ENCODE measurements around the gene PRR30. TPM values are rescaled to one million over a fixed set of nuclear protein-coding genes. Genes with fewer than 3 reads are reported as not detected.
"Not testable (repeated sequence)": the region's sequence is repeated elsewhere in the genome, so short reads cannot be mapped to it uniquely, and the experiment has no call there.

Gene PRR30
- not detected for polyA plus RNA-seq (2013, experiment 1 of 4)
- polyA plus RNA-seq (2013, experiment 2 of 4) = not detected
- not detected for polyA plus RNA-seq (2013, experiment 3 of 4)
- polyA plus RNA-seq (2013, experiment 4 of 4) = not detected

DNA sequence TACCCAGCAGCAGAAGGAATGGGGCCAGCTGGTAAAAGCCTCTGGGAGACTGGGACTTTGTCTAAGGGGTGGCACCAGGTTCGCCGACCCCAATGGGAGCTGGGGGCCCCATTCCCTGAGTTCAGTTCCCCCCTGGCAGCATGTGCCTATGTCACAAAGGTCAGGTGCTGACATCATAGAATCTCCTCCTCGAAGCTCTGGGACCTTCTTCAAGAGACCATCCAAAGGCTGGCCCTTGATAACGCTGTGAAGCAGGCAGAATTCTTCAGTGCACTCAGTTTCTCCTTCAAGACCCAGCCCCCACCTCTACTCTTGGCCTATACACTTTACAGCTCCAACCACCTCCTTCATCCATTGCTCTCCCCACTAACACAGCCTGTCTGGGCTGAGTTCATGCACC lies at the start of gene PRR30:
Gene PRR30, minus strand, starts transcription at position 101 of the 400 bp plus-strand sequence. CDS start 1,081 bp downstream, outside the sequence.
- Histone ChIP-seq H3K36me3 (ENCODE audit: control insufficient read depth, insufficient read depth, low read length) (no peaks in the 10 kb centered on the region), H3K4me3 (ENCODE audit: insufficient read depth, low read depth, low read length) (no peak within 1 kb of the TSS)
- WGBS, 2 experiments = 87 to 92% methylated on average over 4 of the region's 4 CpGs

DNA sequence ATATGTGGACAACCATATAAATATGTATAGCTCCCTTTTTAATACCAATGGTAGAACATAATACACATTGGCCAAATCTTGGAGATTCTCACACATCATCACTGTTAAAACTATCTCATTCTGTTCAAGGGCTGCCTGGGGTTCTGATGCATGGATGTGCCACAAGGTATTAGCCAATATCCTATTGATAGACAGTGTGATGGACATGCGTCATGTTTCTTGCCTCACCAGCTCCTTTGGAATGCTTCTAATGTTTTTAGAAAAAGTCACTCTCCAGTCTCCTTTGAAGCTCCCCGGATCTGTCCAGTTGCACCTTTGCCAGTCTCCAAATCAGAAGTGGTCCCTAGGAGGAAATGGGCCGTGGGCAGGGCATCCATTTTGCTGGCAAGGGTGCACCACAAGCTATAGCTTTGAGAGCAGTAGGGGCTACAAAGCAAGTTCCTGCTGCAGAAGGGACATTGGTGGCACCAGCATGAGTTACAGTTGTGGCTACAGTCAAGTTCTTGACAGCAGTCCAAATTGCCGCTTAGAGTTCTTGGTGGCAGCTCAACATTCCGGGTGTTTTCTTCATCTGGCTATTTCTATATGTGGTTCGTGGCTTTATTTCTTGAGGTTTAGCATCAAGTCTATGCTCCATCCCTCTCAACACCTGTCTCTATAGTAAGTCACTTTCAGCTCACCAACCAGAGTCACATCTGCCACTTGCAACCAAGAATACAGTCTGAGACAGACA lies 47.6 kb upstream of the PRR30 start:
- Histone ChIP-seq H3K27ac (ENCODE audit: insufficient read depth, low read depth, low read length, poor library complexity, severe bottlenecking) (no peak overlapping the region), H3K9me3 (ENCODE audit: control insufficient read depth, low read length) (no peaks in the 10 kb centered on the region), H3K4me1 (ENCODE audit: control insufficient read depth, insufficient read depth, low read length) (no peaks in the 10 kb centered on the region), H3K27me3 (ENCODE audit: control insufficient read depth, insufficient read depth, low read length, poor library complexity, severe bottlenecking) (no peaks in the 10 kb centered on the region), H3K4me3 (ENCODE audit: insufficient read depth, low read depth, low read length) (no peak overlapping the region), H3K36me3 (ENCODE audit: control insufficient read depth, insufficient read depth, low read length) (no peaks in the 10 kb centered on the region)
- 79 to 80% methylated on average over 6 of the region's 6 CpGs for WGBS, 2 experiments

More for the DNA sequence above, at the start of gene PRR30:
- Histone ChIP-seq H3K9me3 (ENCODE audit: control insufficient read depth, low read length) (no peaks in the 10 kb centered on the region), H3K4me1 (ENCODE audit: control insufficient read depth, insufficient read depth, low read length) (no peaks in the 10 kb centered on the region), H3K27ac (ENCODE audit: insufficient read depth, low read depth, low read length, poor library complexity, severe bottlenecking) (no peak within 1 kb of the TSS), H3K27me3 (ENCODE audit: control insufficient read depth, insufficient read depth, low read length, poor library complexity, severe bottlenecking) (no peaks in the 10 kb centered on the region)

- no peaks in the 10 kb centered on the region for H3K9me3 ChIP-seq (ENCODE audit: control insufficient read depth, low read length)
- H3K4me1 ChIP-seq (ENCODE audit: control insufficient read depth, insufficient read depth, low read length) = no peaks in the 10 kb centered on the region
- WGBS, 2 experiments = 87 to 89% methylated on average over 6 of the region's 6 CpGs
- no peak overlapping the region for H3K27ac ChIP-seq (ENCODE audit: insufficient read depth, low read depth, low read length, poor library complexity, severe bottlenecking)
- no peaks in the 10 kb centered on the region for H3K36me3 ChIP-seq (ENCODE audit: control insufficient read depth, insufficient read depth, low read length)
- H3K27me3 ChIP-seq (ENCODE audit: control insufficient read depth, insufficient read depth, low read length, poor library complexity, severe bottlenecking) = no peaks in the 10 kb centered on the region
- no peak overlapping the region for H3K4me3 ChIP-seq (ENCODE audit: insufficient read depth, low read depth, low read length)
These were observed 46.3 kb upstream of the PRR30 start for GRCh38 chr2:27185331-27186026.

GRCh38 chr2:27184115-27184514 lies 44.9 kb upstream of the PRR30 start:
- no peak overlapping the region for H3K27ac ChIP-seq (ENCODE audit: insufficient read depth, low read depth, low read length, poor library complexity, severe bottlenecking)
- H3K9me3 ChIP-seq (ENCODE audit: control insufficient read depth, low read length) = no peaks in the 10 kb centered on the region
- no peaks in the 10 kb centered on the region for H3K36me3 ChIP-seq (ENCODE audit: control insufficient read depth, insufficient read depth, low read length)
- no peaks in the 10 kb centered on the region for H3K27me3 ChIP-seq (ENCODE audit: control insufficient read depth, insufficient read depth, low read length, poor library complexity, severe bottlenecking)
- no peak overlapping the region for H3K4me3 ChIP-seq (ENCODE audit: insufficient read depth, low read depth, low read length)
- 88 to 92% methylated on average over 4 of the region's 4 CpGs for WGBS, 2 experiments
- H3K4me1 ChIP-seq (ENCODE audit: control insufficient read depth, insufficient read depth, low read length) = no peaks in the 10 kb centered on the region

- Histone ChIP-seq H3K27ac (ENCODE audit: insufficient read depth, low read depth, low read length, poor library complexity, severe bottlenecking) (no peak overlapping the region), H3K36me3 (ENCODE audit: control insufficient read depth, insufficient read depth, low read length) (no peaks in the 10 kb centered on the region), H3K4me1 (ENCODE audit: control insufficient read depth, insufficient read depth, low read length) (no peaks in the 10 kb centered on the region), H3K9me3 (ENCODE audit: control insufficient read depth, low read length) (no peaks in the 10 kb centered on the region), H3K27me3 (ENCODE audit: control insufficient read depth, insufficient read depth, low read length, poor library complexity, severe bottlenecking) (no peaks in the 10 kb centered on the region), H3K4me3 (ENCODE audit: insufficient read depth, low read depth, low read length) (no peak overlapping the region)
- WGBS, 2 experiments = 65 to 70% methylated on average over 4 of the region's 4 CpGs
These were observed 43.1 kb upstream of the PRR30 start for GRCh38 chr2:27182346-27182745.

DNA sequence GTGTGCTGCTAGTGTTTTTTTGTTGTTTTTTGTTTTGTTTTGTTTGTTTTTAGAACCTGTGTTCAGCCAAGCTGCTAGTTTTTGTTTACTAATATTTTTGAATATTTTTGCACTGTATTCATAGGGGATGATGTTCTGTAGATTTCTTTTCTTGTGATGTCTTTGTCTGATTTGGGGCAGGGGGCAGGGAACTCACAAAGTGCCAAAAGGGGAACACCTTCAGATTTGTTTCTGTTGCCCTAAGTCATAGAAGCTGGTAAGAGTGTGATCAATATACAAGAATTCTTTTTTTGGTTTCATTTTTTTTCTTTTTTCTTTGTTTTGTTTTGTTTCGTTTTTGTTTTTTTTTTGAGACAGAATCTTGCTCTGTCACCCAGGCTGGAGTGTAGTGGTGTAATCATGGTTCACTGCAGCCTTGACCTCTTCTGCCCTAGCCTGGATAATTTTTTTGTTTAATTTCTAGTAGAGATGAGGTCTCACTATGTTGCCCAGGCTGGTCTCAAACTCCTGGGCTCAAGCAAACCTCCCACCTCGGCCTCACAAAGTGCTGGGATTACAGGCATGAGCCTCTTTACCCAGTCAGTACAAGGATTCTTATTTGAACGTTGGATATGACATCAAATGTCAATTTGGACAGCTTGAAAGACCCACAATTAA lies 40.3 kb upstream of the PRR30 start:
- WGBS, 2 experiments = 61 to 91% methylated on average over 2 to 3 of the region's 3 CpGs
- Histone ChIP-seq H3K4me3 (ENCODE audit: insufficient read depth, low read depth, low read length) (no peak overlapping the region), H3K27me3 (ENCODE audit: control insufficient read depth, insufficient read depth, low read length, poor library complexity, severe bottlenecking) (no peaks in the 10 kb centered on the region), H3K9me3 (ENCODE audit: control insufficient read depth, low read length) (no peaks in the 10 kb centered on the region), H3K36me3 (ENCODE audit: control insufficient read depth, insufficient read depth, low read length) (no peaks in the 10 kb centered on the region), H3K4me1 (ENCODE audit: control insufficient read depth, insufficient read depth, low read length) (no peaks in the 10 kb centered on the region), H3K27ac (ENCODE audit: insufficient read depth, low read depth, low read length, poor library complexity, severe bottlenecking) (no peak overlapping the region)

DNA sequence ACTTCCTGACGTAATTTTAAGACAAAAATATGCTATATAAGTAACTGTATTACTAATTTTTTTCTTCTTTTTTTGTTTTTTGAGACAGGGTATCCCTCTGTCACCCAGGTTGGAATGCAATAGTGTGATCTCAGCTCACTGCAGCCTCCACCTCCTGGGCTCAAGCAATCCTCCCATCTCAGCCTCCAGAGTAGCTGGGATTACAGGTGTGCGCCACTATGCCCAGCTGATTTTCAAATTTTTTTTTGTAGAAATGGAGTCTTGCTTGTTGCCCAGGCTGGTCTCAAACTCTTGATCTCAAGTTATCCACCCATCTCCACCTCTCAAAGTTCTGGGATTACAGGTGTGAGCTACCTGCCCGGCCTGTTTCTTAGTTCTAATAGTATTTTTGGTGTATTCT lies 39.3 kb upstream of the PRR30 start:
- Histone ChIP-seq H3K27ac (ENCODE audit: insufficient read depth, low read depth, low read length, poor library complexity, severe bottlenecking) (no peak overlapping the region), H3K9me3 (ENCODE audit: control insufficient read depth, low read length) (no peaks in the 10 kb centered on the region), H3K4me1 (ENCODE audit: control insufficient read depth, insufficient read depth, low read length) (no peaks in the 10 kb centered on the region), H3K4me3 (ENCODE audit: insufficient read depth, low read depth, low read length) (no peak overlapping the region), H3K27me3 (ENCODE audit: control insufficient read depth, insufficient read depth, low read length, poor library complexity, severe bottlenecking) (no peaks in the 10 kb centered on the region), H3K36me3 (ENCODE audit: control insufficient read depth, insufficient read depth, low read length) (no peaks in the 10 kb centered on the region)
- 87 to 91% methylated on average over 1 to 2 of the region's 3 CpGs for WGBS, 2 experiments

GRCh38 chr2:27177441-27178351 lies 38.5 kb upstream of the PRR30 start:
- no peaks in the 10 kb centered on the region for H3K9me3 ChIP-seq (ENCODE audit: control insufficient read depth, low read length)
- no peaks in the 10 kb centered on the region for H3K27me3 ChIP-seq (ENCODE audit: control insufficient read depth, insufficient read depth, low read length, poor library complexity, severe bottlenecking)
- WGBS, 2 experiments = 90 to 95% methylated on average over 15 of the region's 15 CpGs
- H3K4me3 ChIP-seq (ENCODE audit: insufficient read depth, low read depth, low read length) = no peak overlapping the region
- H3K4me1 ChIP-seq (ENCODE audit: control insufficient read depth, insufficient read depth, low read length) = no peaks in the 10 kb centered on the region
- no peak overlapping the region for H3K27ac ChIP-seq (ENCODE audit: insufficient read depth, low read depth, low read length, poor library complexity, severe bottlenecking)
- no peaks in the 10 kb centered on the region for H3K36me3 ChIP-seq (ENCODE audit: control insufficient read depth, insufficient read depth, low read length)

- not testable (repeated sequence) for H3K27me3 ChIP-seq (ENCODE audit: control insufficient read depth, insufficient read depth, low read length, poor library complexity, severe bottlenecking)
- 86 to 94% methylated on average over 4 of the region's 4 CpGs for WGBS, 2 experiments
These were observed 36.6 kb upstream of the PRR30 start for GRCh38 chr2:27175781-27176180.

More at GRCh38 chr2:27175781-27176180, 36.6 kb upstream of the PRR30 start:
- H3K27ac ChIP-seq (ENCODE audit: insufficient read depth, low read depth, low read length, poor library complexity, severe bottlenecking); H3K4me1 ChIP-seq (ENCODE audit: control insufficient read depth, insufficient read depth, low read length); H3K36me3 ChIP-seq (ENCODE audit: control insufficient read depth, insufficient read depth, low read length); H3K9me3 ChIP-seq (ENCODE audit: control insufficient read depth, low read length); H3K4me3 ChIP-seq (ENCODE audit: insufficient read depth, low read depth, low read length): not testable (repeated sequence)
